Measurements from ENCODE around the gene ARHGAP36. TPM values are rescaled to one million over a fixed set of nuclear protein-coding genes. Genes with fewer than 3 reads are reported as not detected.

Gene ARHGAP36
- polyA plus RNA-seq, 2 donors = not detected

DNA sequence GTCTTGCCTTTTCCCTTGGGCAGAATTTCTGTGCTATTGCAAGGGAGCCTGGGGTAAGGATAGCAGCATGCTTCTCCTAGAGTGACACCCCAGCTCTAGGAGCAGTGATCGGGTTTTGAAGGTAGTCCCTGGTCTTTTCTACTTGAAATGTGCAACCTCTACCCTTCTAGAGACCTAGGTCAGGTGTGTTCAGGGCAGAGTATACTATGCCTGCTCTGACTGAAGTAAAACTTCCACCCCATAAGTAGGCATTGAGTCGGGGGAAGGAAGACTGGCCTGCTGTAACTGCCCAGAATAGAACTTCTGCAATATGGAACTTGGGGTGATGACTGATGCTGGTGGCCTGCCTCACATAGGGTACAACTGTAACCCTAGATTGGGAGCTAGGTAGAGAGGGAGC is 80.9 kb downstream of the ARHGAP36 start:
- Histone ChIP-seq H3K36me3 (ENCODE audit: control insufficient read depth in 2 of 2, insufficient read depth in 2 of 2, low read length in 1 of 2) (no peaks in the 10 kb centered on the region), H3K9me3 (ENCODE audit: control insufficient read depth in 2 of 2, insufficient read depth in 1 of 2, low read depth in 1 of 2, low read length in 1 of 2) (no peaks in the 10 kb centered on the region), H3K27me3 (ENCODE audit: control insufficient read depth in 1 of 2, insufficient read depth in 2 of 2, low read length in 2 of 2) (no peaks in the 10 kb centered on the region), H3K4me3 (ENCODE audit: low read depth in 1 of 2, low read length in 2 of 2) (no peak overlapping the region), H3K4me1 (ENCODE audit: control insufficient read depth in 2 of 2, insufficient read depth in 2 of 2, low read length in 1 of 2) (no peaks in the 10 kb centered on the region), H3K27ac (ENCODE audit: low read depth in 2 of 2, low read length in 1 of 2) (no peak overlapping the region)
- WGBS, 2 donors = 71 to 93% methylated on average over 2 of the region's 2 CpGs

Other genes with a start within 250 kb of the ARHGAP36 start
- gene ENOX2, start 155.1 kb upstream of the ARHGAP36 start, polyA plus RNA-seq = 1 to 10 TPM; 2.2 to 5.1 TPM
- gene IGSF1, start 231.0 kb downstream of the ARHGAP36 start, polyA plus RNA-seq = under 1 TPM in 1 of 2 donors, not detected in 1; 0.14 TPM

All from esophagus (tissue), 2 donors.